ENCODE data around the gene ADRA2A.

DNA sequence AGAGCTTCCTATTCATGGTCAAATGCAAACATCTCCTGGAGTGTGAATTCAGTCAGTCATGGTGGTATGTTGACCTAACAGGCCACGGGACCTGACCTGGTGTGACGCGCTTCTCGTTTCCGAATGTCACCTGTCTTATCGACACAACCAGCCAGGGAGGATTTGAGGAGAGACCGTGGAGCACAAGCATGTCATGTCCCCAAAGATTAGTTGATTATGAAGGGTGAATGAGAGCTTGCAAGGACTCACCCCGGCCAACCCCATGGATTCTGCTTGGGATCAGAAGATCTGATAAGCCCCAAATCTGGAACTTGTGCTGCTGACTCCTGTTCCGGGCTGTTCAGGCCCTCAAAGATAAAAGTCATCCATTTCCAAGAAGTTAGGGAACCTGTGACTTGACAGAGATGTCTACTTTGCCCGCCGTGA is 10.5 kb downstream of the ADRA2A start:
- TF ChIP-seq CTCF (IDR thresholded peaks at IDR 0.05; ENCODE audit: borderline replicate concordance, extremely low read depth, low read length, poor library complexity, severe bottlenecking) (no peak), EZH2 (IDR thresholded peaks at IDR 0.05; ENCODE audit: borderline replicate concordance, low read depth, low read length, severe bottlenecking) (no peak)

Measured in DND-41 (cell line).